Measurements from ENCODE around the gene PICALM.
"Not testable (repeated sequence)": the region's sequence is repeated elsewhere in the genome, so short reads cannot be mapped to it uniquely, and the experiment has no call there.

PICALM gene

DNA sequence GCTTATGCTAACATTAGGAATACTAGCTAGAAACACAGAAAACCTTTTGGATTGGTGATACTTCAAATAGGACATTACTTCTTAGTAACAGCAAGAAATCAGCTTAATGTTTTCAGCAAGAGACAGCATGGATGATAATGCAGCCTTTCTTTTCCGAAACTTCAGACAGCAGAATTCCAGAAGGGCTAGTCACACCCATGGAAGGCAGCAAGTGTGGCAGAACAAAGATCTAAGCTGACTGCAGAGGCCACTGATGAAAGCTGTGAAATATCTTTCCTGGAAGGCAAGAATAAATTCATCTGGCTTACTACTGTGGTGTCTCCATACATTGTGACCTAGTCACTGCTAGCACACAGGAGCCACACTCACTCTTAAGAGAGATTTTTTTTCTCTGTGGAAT is 113.4 kb downstream of the PICALM start:
- no peak overlapping the region for H3K4me3 ChIP-seq (ENCODE audit: low read depth, low read length)
- no peak for DNase-seq (ENCODE audit: low read depth)
- TF ChIP-seq, protein P1, sequence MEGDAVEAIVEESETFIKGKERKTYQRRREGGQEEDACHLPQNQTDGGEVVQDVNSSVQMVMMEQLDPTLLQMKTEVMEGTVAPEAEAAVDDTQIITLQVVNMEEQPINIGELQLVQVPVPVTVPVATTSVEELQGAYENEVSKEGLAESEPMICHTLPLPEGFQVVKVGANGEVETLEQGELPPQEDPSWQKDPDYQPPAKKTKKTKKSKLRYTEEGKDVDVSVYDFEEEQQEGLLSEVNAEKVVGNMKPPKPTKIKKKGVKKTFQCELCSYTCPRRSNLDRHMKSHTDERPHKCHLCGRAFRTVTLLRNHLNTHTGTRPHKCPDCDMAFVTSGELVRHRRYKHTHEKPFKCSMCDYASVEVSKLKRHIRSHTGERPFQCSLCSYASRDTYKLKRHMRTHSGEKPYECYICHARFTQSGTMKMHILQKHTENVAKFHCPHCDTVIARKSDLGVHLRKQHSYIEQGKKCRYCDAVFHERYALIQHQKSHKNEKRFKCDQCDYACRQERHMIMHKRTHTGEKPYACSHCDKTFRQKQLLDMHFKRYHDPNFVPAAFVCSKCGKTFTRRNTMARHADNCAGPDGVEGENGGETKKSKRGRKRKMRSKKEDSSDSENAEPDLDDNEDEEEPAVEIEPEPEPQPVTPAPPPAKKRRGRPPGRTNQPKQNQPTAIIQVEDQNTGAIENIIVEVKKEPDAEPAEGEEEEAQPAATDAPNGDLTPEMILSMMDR (IDR thresholded peaks at IDR 0.05; ENCODE audit: insufficient read depth, low read depth, low read length, missing control alignments): no peak

DNA sequence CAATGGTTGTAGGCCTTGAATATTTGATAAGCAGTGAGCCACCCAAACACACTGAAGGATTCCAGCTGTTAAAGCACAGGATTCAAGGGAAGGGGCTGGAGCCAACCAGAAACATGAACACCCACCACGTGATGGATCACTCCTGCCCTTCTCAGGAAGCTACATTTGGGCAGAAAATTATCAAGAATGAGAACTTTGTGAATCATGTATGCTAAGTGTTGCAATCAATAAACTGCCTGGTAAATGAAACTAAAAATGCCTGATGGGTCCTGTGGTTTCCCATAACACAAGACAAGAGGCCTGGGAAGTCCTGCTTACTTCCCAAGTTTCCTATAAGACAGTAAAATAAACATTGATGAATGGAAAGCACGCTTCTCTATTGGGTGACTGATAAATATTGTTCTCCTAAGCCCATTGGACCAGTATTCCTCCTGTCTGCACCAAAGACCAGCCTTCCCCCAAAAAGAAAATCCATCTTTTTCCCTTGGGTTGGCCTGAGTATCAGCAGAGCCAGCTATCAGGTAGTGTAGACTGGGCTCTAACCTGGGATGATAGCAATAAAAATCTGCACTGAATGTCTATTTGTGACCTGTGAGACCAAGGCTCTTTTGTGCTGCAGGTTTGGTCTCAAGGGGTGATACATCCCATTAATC is 115.3 kb downstream of the PICALM start:
- no peak for DNase-seq (ENCODE audit: low read depth)
- TF ChIP-seq, protein P1 (IDR thresholded peaks at IDR 0.05; ENCODE audit: insufficient read depth, low read depth, low read length, missing control alignments): no peak
- H3K4me3 ChIP-seq (ENCODE audit: low read depth, low read length): no peak overlapping the region

DNA sequence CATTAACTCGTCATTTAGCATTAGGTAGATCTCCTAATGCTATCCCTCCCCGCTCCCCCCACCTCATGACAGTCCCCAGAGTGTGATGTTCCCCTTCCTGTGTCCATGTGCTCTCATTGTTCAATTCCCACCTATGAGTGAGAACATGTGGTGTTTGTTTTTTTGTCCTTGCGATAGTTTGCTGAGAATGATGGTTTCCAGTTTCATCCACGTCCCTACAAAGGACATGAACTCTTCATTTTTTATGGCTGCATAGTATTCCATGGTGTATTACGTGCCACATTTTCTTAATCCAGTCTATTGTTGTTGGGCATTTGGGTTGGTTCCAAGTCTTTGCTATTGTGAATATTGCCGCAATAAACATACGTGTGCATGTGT is 116.8 kb downstream of the PICALM start:
- not testable (repeated sequence) for H3K4me3 ChIP-seq (ENCODE audit: low read depth, low read length); DNase-seq (ENCODE audit: low read depth)

DNA sequence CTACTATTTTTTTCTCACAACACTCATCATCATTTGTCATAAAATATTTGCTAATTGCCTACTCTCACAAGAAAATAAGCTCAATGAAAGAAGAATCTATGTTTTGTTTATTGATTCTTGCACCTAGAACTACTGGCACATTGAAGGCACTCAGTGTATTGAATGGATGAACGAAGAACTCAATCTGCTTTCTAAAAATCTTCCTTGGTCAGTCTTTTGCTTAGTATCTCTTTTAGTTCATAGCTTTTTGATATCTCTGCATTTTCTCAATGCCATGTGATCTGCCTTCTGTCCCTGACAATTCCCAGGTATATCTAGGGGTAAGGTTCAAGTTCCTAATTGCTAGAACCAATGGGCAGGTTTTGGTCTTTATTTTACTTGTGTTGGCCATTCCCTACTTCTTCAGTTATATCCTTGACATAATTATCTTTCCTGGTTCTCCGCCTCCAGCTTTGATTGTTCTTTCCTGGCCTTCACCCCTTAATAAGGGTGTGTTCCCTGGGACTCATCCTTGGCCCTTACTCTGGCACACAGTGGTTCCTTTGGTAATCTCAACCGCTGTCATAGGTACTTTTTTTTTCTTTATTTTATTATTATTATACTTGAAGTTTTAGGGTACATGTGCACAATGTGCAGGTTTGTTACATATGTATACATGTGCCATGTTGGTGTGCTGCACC is 117.3 kb downstream of the PICALM start:
- no peak overlapping the region for H3K4me3 ChIP-seq (ENCODE audit: low read depth, low read length)
- DNase-seq (ENCODE audit: low read depth): no peak
- TF ChIP-seq, protein P1 (IDR thresholded peaks at IDR 0.05; ENCODE audit: insufficient read depth, low read depth, low read length, missing control alignments): no peak

DNA sequence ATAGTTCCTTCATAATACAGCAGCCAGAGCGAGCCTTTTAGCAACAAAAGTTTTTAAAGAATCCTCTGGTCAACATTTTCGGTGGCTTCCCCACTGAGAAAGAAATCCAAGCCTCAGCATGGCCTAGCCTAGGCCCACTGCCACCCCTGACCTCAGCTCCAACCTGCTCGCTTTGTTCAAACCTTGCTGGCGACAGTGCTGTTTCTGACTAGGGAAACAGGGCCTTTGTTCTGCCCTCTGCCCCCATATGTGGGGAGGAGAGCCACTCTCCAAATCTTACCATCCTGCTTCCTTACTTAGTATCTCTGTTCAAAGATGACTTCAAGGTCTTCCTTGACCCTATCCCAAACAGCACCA is 117.9 kb downstream of the PICALM start:
- no peak for DNase-seq (ENCODE audit: low read depth)
- no peak overlapping the region for H3K4me3 ChIP-seq (ENCODE audit: low read depth, low read length)
- TF ChIP-seq, protein P1 (IDR thresholded peaks at IDR 0.05; ENCODE audit: insufficient read depth, low read depth, low read length, missing control alignments): no peak

DNA sequence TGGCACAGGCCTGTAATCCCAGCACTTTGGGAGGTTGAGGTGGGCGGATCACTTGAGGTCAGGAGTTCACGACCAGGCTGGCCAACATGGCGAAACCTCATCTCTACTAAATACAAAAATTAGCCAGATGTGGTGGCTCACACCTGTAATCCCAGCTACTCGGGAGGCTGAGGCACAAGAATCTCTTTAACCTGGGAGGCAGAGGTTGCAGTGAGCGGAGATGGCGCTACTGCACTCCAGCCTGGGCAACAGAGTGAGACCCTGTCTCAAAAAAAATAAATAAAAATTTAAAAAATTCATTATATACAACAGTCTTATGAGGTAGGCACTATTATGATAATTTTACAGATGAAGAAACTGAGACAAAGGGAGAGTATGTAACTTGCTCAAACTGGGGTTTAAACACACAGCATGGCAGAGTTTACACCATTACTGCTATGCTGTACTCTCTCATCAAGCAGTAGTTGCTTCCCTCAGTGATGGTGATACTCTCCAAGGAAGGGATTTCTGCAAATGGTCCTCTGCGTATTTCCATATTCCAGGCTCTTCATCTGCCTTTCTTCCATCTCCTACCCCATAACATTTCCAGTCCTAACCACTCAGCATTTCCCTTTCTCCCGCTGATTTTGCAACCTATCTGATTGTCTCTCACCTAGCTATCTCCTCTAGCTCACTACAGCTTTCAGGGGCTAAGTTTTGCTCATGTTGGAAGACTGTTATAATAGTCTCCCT is 118.4 kb downstream of the PICALM start:
- DNase-seq (ENCODE audit: low read depth): no peak
- TF ChIP-seq, protein P1 (IDR thresholded peaks at IDR 0.05; ENCODE audit: insufficient read depth, low read depth, low read length, missing control alignments): no peak
- H3K4me3 ChIP-seq (ENCODE audit: low read depth, low read length): no peak overlapping the region

DNA sequence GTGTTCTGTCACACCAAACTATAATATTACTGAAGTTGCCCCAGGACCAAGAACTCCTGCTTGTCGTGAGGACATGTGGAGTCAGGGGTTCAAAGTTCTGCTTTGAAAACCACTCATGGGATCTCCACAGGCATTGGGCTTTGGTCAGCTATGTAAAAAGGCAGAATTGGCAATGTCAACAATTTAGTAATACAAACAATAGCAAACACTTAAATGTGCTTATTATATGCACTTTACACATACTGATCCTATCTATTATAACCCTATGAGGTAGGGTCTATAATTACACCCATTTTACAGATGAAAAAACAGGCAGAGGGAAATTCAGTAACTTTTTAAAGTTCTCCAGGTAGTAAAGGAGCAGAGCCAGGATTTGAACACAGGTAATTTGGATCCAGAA is 119.1 kb downstream of the PICALM start:
- TF ChIP-seq, protein P1 (IDR thresholded peaks at IDR 0.05; ENCODE audit: insufficient read depth, low read depth, low read length, missing control alignments): no peak
- no peak for DNase-seq (ENCODE audit: low read depth)
- no peak overlapping the region for H3K4me3 ChIP-seq (ENCODE audit: low read depth, low read length)
